A549 (cell line): ENCODE results near the gene SPTBN4. TPM values are rescaled to one million over a fixed set of nuclear protein-coding genes. Genes with fewer than 3 reads are reported as not detected.

Source experiments
- ATAC-seq, 2 experiments: fragments of 200-7000 bp in 1 of 2; fragments of >200 bp in 1 of 2; cut with Nextera tagmentation in 1 of 2; cut with Tn5 transposase in 1 of 2; 3 replicates each; pipeline versions ENCODE4 v1.8.0 to v1.9.1; 2018 to 2020; ENCODE audit warnings: mild to moderate bottlenecking in 1 of 2, moderate library complexity in 1 of 2
- CTCF ChIA-PET: fragments of 300-600 bp; sonication (Branson Sonifier 250); formaldehyde crosslinking; extraction: SDS; loops from one replicate; lab custom pipeline; 2021; ENCODE audit warnings: antibody characterized with exemption, inconsistent platforms; lab: Yijun Ruan, JAX
- POLR2A ChIA-PET: fragments of 350-600 bp; formaldehyde crosslinking; extraction: SDS; loops from one replicate; lab custom pipeline; 2021; ENCODE audit warnings: antibody characterized with exemption, inconsistent platforms; lab: Yijun Ruan, JAX
- DNase-seq, 2 experiments: peaks; one replicate each; pipeline versions ENCODE4 v3.0.0 to v3.0.0-alpha.2; 2011 to 2016; ENCODE audit warnings: low read depth in 1 of 2, low spot score in 1 of 2
- FAIRE-seq: peaks from 2 replicates; lab custom pipeline; 2011; peaks lifted over from hg19 to GRCh38; lab: Jason Lieb, UNC
- H3K27ac ChIP-seq, 2 experiments: fragments of >200 bp; sonication (Bioruptor Twin); formaldehyde crosslinking; 3 replicates each; pipeline ENCODE4 v1.5.1; 2016 to 2017
- H3K4me1 ChIP-seq: fragments of >200 bp; sonication (Bioruptor Twin); formaldehyde crosslinking; 3 replicates; pipeline ENCODE4 v1.6.1; 2016
- H3K4me2 ChIP-seq: fragments of >200 bp; sonication (Bioruptor Twin); formaldehyde crosslinking; 3 replicates; pipeline ENCODE4 v1.6.1; 2016
- H3K4me3 ChIP-seq: fragments of >200 bp; sonication (Bioruptor Twin); formaldehyde crosslinking; 3 replicates; pipeline ENCODE4 v1.5.1; 2016
- H3K9me3 ChIP-seq: fragments of >200 bp; sonication (Bioruptor Twin); formaldehyde crosslinking; 3 replicates; pipeline ENCODE4 v1.6.1; 2016
- CBX2 ChIP-seq: fragments of 200-600 bp; sonication (generic); IDR thresholded peaks from 2 replicates; pipeline ENCODE4 v1.6.1; 2016; ENCODE audit warnings: low read depth, mild to moderate bottlenecking, borderline replicate concordance
- CBX8 ChIP-seq: fragments of 200-600 bp; sonication (generic); IDR thresholded peaks from 2 replicates; pipeline ENCODE4 v1.6.1; 2016
- CEBPB ChIP-seq, 2 experiments: fragments of >200 bp in 1 of 2; sonication (Bioruptor Twin) in 1 of 2; formaldehyde crosslinking in 1 of 2; IDR thresholded peaks; 2 replicates each; pipeline ENCODE4 v1.6.1; 2012 to 2016
- CTCF ChIP-seq: fragments of >200 bp; sonication (Bioruptor Twin); formaldehyde crosslinking; IDR thresholded peaks from 3 replicates; pipeline ENCODE4 v1.5.1; 2016
- EHF ChIP-seq: fragments of 250-450 bp; sonication (Bioruptor Pico); IDR thresholded peaks from 2 replicates; pipeline ENCODE4 v1.5.0; 2020; ENCODE audit warnings: mild to moderate bottlenecking
- EHMT2 ChIP-seq: fragments of 200-600 bp; sonication (generic); IDR thresholded peaks from 2 replicates; pipeline ENCODE4 v1.6.1; 2016; ENCODE audit warnings: antibody characterized with exemption, low read depth, mild to moderate bottlenecking, moderate library complexity
- EP300 ChIP-seq, 2 experiments: fragments of >200 bp; sonication (Bioruptor Twin); formaldehyde crosslinking; IDR thresholded peaks; 2 replicates in 1 of 2; 3 replicates in 1 of 2; pipeline ENCODE4 v1.6.1; 2016 to 2017
- FOSB ChIP-seq: fragments of 250-450 bp; sonication (Bioruptor Pico); IDR thresholded peaks from 2 replicates; pipeline ENCODE4 v1.5.0; 2020; ENCODE audit warnings: mild to moderate bottlenecking, moderate library complexity
- GATA3 ChIP-seq: IDR thresholded peaks from 2 replicates; pipeline ENCODE4 v1.6.1; 2012; ENCODE audit warnings: borderline replicate concordance
- HDAC2 ChIP-seq: fragments of 200-600 bp; sonication (generic); IDR thresholded peaks from 2 replicates; pipeline ENCODE4 v1.6.1; 2016
- HOXA7 ChIP-seq: fragments of 250-450 bp; sonication (Bioruptor Pico); IDR thresholded peaks from 2 replicates; pipeline ENCODE4 v1.5.0; 2020; ENCODE audit warnings: mild to moderate bottlenecking, moderate library complexity
- JUNB ChIP-seq: fragments of >200 bp; sonication (Bioruptor Twin); formaldehyde crosslinking; IDR thresholded peaks from 2 replicates; pipeline ENCODE4 v1.6.1; 2016
- KDM1A ChIP-seq: fragments of 200-600 bp; sonication (generic); IDR thresholded peaks from 2 replicates; pipeline ENCODE4 v1.6.1; 2016; ENCODE audit warnings: low read depth, mild to moderate bottlenecking
- MAX ChIP-seq: IDR thresholded peaks from 2 replicates; pipeline ENCODE4 v1.6.1; 2012
- NFE2L2 ChIP-seq: fragments of 150-350 bp; conservative IDR thresholded peaks from 2 replicates; pipeline ENCODE4 v1.6.1; 2014; ENCODE audit warnings: low read length
- POLR2AphosphoS2 ChIP-seq: conservative IDR thresholded peaks from 2 replicates; pipeline ENCODE4 v1.6.1; 2012; ENCODE audit warnings: low read length, improper control_type of control experiment, inconsistent platforms
- RAD21 ChIP-seq, 2 experiments: fragments of >200 bp in 1 of 2; sonication (Bioruptor Twin) in 1 of 2; formaldehyde crosslinking in 1 of 2; IDR thresholded peaks in 1 of 2; conservative IDR thresholded peaks in 1 of 2; 2 replicates in 1 of 2; 3 replicates in 1 of 2; pipeline ENCODE4 v1.6.1; 2012 to 2018; ENCODE audit warnings: inconsistent platforms in 1 of 2
- REST ChIP-seq: fragments of 200-600 bp; sonication (generic); IDR thresholded peaks from 2 replicates; pipeline ENCODE4 v1.6.1; 2016; ENCODE audit warnings: antibody characterized with exemption, mild to moderate bottlenecking, moderate library complexity
- RFX5 ChIP-seq: fragments of 450-650 bp; IDR thresholded peaks from 2 replicates; pipeline ENCODE4 v1.7.1; 2014; ENCODE audit warnings: antibody characterized with exemption, mild to moderate bottlenecking, moderate library complexity
- TFCP2L1 ChIP-seq: fragments of 250-450 bp; sonication (Bioruptor Pico); IDR thresholded peaks from 2 replicates; pipeline ENCODE4 v1.5.0; 2021; ENCODE audit warnings: mild to moderate bottlenecking
- TP53 ChIP-seq: fragments of 250-450 bp; sonication (Bioruptor Pico); IDR thresholded peaks from 2 replicates; pipeline ENCODE4 v1.5.0; 2021; ENCODE audit warnings: mild to moderate bottlenecking, moderate library complexity
- USF2 ChIP-seq: fragments of 450-650 bp; IDR thresholded peaks from 2 replicates; pipeline ENCODE4 v1.6.1; 2014; ENCODE audit warnings: antibody characterized with exemption
- ZC3H11A ChIP-seq: fragments of 450-650 bp; IDR thresholded peaks from 2 replicates; pipeline ENCODE4 v1.6.1; 2014; ENCODE audit warnings: antibody characterized with exemption, mild to moderate bottlenecking
- ZFP36 ChIP-seq: fragments of 450-650 bp; IDR thresholded peaks from 2 replicates; pipeline ENCODE4 v1.6.1; 2014; ENCODE audit warnings: borderline replicate concordance; ENCODE audit not compliant: partially characterized antibody
- ZSCAN20 ChIP-seq: fragments of 250-450 bp; sonication (Bioruptor Pico); IDR thresholded peaks from 2 replicates; pipeline ENCODE4 v1.8.0; 2022; ENCODE audit warnings: mild to moderate bottlenecking, moderate library complexity
- WGBS: methylation state at CpG from one replicate; pipeline ENCODE4 v1.1.6; 2017; ENCODE audit errors: missing lambda C conversion rate; 5-methylcytosine and 5-hydroxymethylcytosine counted together
- polyA plus RNA-seq, 4 experiments: library from polyadenylated mRNA; depleted of rRNA in 3 of 4; stranded (reverse); fragments of >200 nt; fragmentation: RNase III in 1 of 4; extraction: RNeasy Plus Mini Kit Qiagen cat#74134 plus additional on column Dnase treatment in 1 of 4; gene quantifications; 2 replicates in 3 of 4; 3 replicates in 1 of 4; pipeline ENCODE4 v1.2.3, GENCODE V29; 2011 to 2017

SPTBN4 gene
- polyA plus RNA-seq, 2 of the 4 experiments (the other 2 are of a cell fraction): 1.4 to 2.2 TPM

GRCh38 chr19:40502647-40503319 lies 36.0 kb downstream of the SPTBN4 start:
- POLR2A ChIA-PET: interaction anchor here (1.4 kb wide), 1 partner anchor 77 kb away, joined by 3 read pairs; the partner anchor contains the start of gene SERTAD1
- FAIRE-seq: peak; percentile 70
- CTCF ChIA-PET: interaction anchor here (0.6 to 9.0 kb wide), 13 partner anchors 10 to 551 kb away, joined by 3 to 51 read pairs (median 7); no protein-coding TSS in a partner anchor
- Histone ChIP-seq H3K4me1 (no peaks in the 10 kb centered on the region), H3K27ac (no peak overlapping the region), H3K4me3 (no peak overlapping the region)
- peak; percentile 79 to 89 for ATAC-seq
- peak; percentile 58 to 76 for DNase-seq
- WGBS: 36% methylated on average over 6 of the region's 6 CpGs
- TF ChIP-seq EHMT2: no peak
- no peak for TF ChIP-seq NFE2L2
- no peak for TF ChIP-seq REST
- TF ChIP-seq RAD21 (conservative IDR thresholded peaks at IDR 0.05 in 1 of 2, IDR thresholded peaks at IDR 0.05 in 1 of 2): peak in 1 of 2 experiments; percentile 42; a peak in 2 of 5 replicates
- 0 out of 3 replicates have a peak, but pooled peaks have one; percentile 31 for TF ChIP-seq CTCF
- TF ChIP-seq MAX: no peak
- no peak for TF ChIP-seq JUNB
- TF ChIP-seq USF2: no peak
- TF ChIP-seq HOXA7: no peak
- no peak for TF ChIP-seq CEBPB (IDR thresholded peaks at IDR 0.05)
- TF ChIP-seq, all 56 proteins: peak for 2
- no peak overlapping the region for H3K4me2 ChIP-seq
- H3K9me3 ChIP-seq: no peaks in the 10 kb centered on the region

GRCh38 chr19:40503320-40503695 lies 36.5 kb downstream of the SPTBN4 start:
- Histone ChIP-seq H3K4me1 (no peaks in the 10 kb centered on the region), H3K4me2 (no peak overlapping the region), H3K27ac (no peak overlapping the region), H3K9me3 (no peaks in the 10 kb centered on the region), H3K4me3 (no peak overlapping the region)
- TF ChIP-seq NFE2L2 (no peak), RFX5 (no peak), EHMT2 (no peak), EHF (CRISPR knock-in tag) (no peak), EP300 (IDR thresholded peaks at IDR 0.05) (no peak), CBX2 (no peak), ZC3H11A (no peak), ZFP36 (no peak), CBX8 (no peak), TFCP2L1 (CRISPR knock-in tag) (no peak), TP53 (CRISPR knock-in tag) (no peak), HDAC2 (no peak), KDM1A (no peak), HOXA7 (no peak), GATA3 (no peak), ZSCAN20 (CRISPR knock-in tag) (no peak), FOSB (CRISPR knock-in tag) (no peak), POLR2AphosphoS2 (no peak)
- DNase-seq (peak in 1 of 2 experiments; percentile 39), ATAC-seq (peak in 1 of 2 experiments; percentile 2; a peak in 1 of 6 replicates), FAIRE-seq (no peak)
- ChIA-PET POLR2A (no interaction called here), CTCF (interaction anchor here (1.0 to 9.0 kb wide), 7 partner anchors 9 to 198 kb away, joined by 3 to 51 read pairs (median 7); no protein-coding TSS in a partner anchor)
- WGBS: 69% methylated on average over 1 of the region's 1 CpG
